K562 (cell line): ENCODE data around the gene DAB1. TPM values are rescaled to one million over a fixed set of nuclear protein-coding genes. Genes with fewer than 3 reads are reported as not detected.

Source experiments
- ATAC-seq: fragments of 200-7000 bp; cut with Tn5 transposase; 3 replicates; pipeline ENCODE4 v1.9.1; 2020; ENCODE audit warnings: moderate library complexity
- BruUV-seq: library from RNA; stranded (reverse); fragments of 400-500 nt; replicated peaks from 2 replicates; lab custom pipeline; 2021; lab: Mats Ljungman, UMichigan
- CTCF ChIA-PET: fragments of 300-600 bp; formaldehyde crosslinking; extraction: SDS; loops from one replicate; lab custom pipeline; 2021; ENCODE audit warnings: low intra/inter-chr PET ratio; lab: Yijun Ruan, JAX
- POLR2A ChIA-PET: fragments of 300-600, 350-650 bp; sonication (Branson Sonifier 250); formaldehyde crosslinking; extraction: SDS; loops from one replicate; lab custom pipeline; 2021; ENCODE audit warnings: antibody characterized with exemption, inconsistent platforms; lab: Yijun Ruan, JAX
- DNase-seq, 4 experiments: peaks; one replicate each; pipeline versions ENCODE4 v3.0.0 to v3.0.0-alpha.2; 2011 to 2018; ENCODE audit warnings: low spot score in 3 of 4, mixed read lengths in 3 of 4; ENCODE audit errors: extremely low read depth in 1 of 4
- FAIRE-seq: peaks from 2 replicates; lab custom pipeline; 2011; peaks lifted over from hg19 to GRCh38; lab: Jason Lieb, UNC
- H2AFZ ChIP-seq: 2 replicates; pipeline ENCODE4 v1.6.0; 2011; ENCODE audit warnings: low read depth, low read length, control low read depth, inconsistent platforms
- H3K27ac ChIP-seq: fragments of 200-600 bp; 3 replicates; pipeline ENCODE4 v1.8.0; 2011; ENCODE audit warnings: low read depth, mild to moderate bottlenecking, control low read depth, inconsistent platforms, low read length, moderate library complexity, mixed read lengths; ENCODE audit errors: extremely low read depth
- H3K27me3 ChIP-seq, 2 experiments: fragments of 300-600 bp in 1 of 2; 2 replicates in 1 of 2; 3 replicates in 1 of 2; pipeline versions ENCODE4 v1.6.0 to v1.8.0; 2011; ENCODE audit warnings: inconsistent platforms in 2 of 2, low read length in 2 of 2, mild to moderate bottlenecking in 1 of 2, mixed read lengths in 1 of 2, moderate library complexity in 1 of 2; ENCODE audit not compliant: control insufficient read depth in 2 of 2, insufficient read depth in 2 of 2
- H3K36me3 ChIP-seq: fragments of 300-600 bp; 3 replicates; pipeline ENCODE4 v1.8.0; 2011; ENCODE audit warnings: mild to moderate bottlenecking, low read length, inconsistent platforms; ENCODE audit not compliant: control insufficient read depth, insufficient read depth
- H3K4me1 ChIP-seq, 2 experiments: fragments of 200-600 bp in 1 of 2; replicated peaks in 1 of 2; 2 replicates in 1 of 2; 3 replicates in 1 of 2; pipeline versions ENCODE4 v1.5.1 to v1.8.0; 2011; ENCODE audit warnings: inconsistent platforms in 2 of 2, low read length in 2 of 2, mild to moderate bottlenecking in 1 of 2, mixed read lengths in 1 of 2, moderate library complexity in 1 of 2; ENCODE audit not compliant: control insufficient read depth in 2 of 2, insufficient read depth in 2 of 2
- H3K4me2 ChIP-seq: 2 replicates; pipeline ENCODE4 v1.6.1; 2011; ENCODE audit warnings: low read length, control low read depth, inconsistent platforms, mixed read lengths; ENCODE audit not compliant: insufficient read depth
- H3K4me3 ChIP-seq: fragments of 200-600 bp; sonication (generic), shearing (Covaris generic); 2 replicates; pipeline ENCODE4 v1.5.1; 2016; ENCODE audit warnings: control low read depth, inconsistent platforms
- H3K79me2 ChIP-seq: fragments of 200-600 bp; 3 replicates; pipeline ENCODE4 v1.8.0; 2011; ENCODE audit warnings: low read length, inconsistent platforms; ENCODE audit not compliant: control insufficient read depth, insufficient read depth
- H3K9ac ChIP-seq, 2 experiments: 2 replicates each; pipeline versions ENCODE4 v1.6.0 to v1.6.1; 2011; ENCODE audit warnings: low read depth in 2 of 2, low read length in 2 of 2, control low read depth in 1 of 2, inconsistent platforms in 1 of 2, mild to moderate bottlenecking in 1 of 2, mixed read lengths in 1 of 2; ENCODE audit not compliant: insufficient read depth in 1 of 2
- H3K9me1 ChIP-seq: one replicate; pipeline ENCODE4 v1.6.0; 2011; ENCODE audit warnings: inconsistent platforms, mild to moderate bottlenecking, low read length, moderate library complexity; ENCODE audit not compliant: control insufficient read depth, insufficient read depth
- H3K9me3 ChIP-seq: replicated peaks from 2 replicates; pipeline ENCODE4 v1.5.1; 2011; ENCODE audit warnings: low read depth, low read length, inconsistent platforms; ENCODE audit not compliant: control insufficient read depth, insufficient read depth
- H4K20me1 ChIP-seq: replicated peaks from 2 replicates; pipeline ENCODE4 v1.6.1; 2011; ENCODE audit warnings: low read length, inconsistent platforms, mixed read lengths; ENCODE audit not compliant: control insufficient read depth, insufficient read depth
- DACH1 ChIP-seq: fragments of 450-650 bp; IDR thresholded peaks from 2 replicates; pipeline ENCODE4 v1.6.1; 2018; ENCODE audit not compliant: partially characterized antibody
- E2F5 ChIP-seq: sonication (generic); formaldehyde crosslinking; IDR thresholded peaks from 2 replicates; pipeline ENCODE4 v1.8.0; 2022; ENCODE audit warnings: mild to moderate bottlenecking, missing genetic modification reagents
- LARP7 ChIP-seq: fragments of 450-650 bp; IDR thresholded peaks from 2 replicates; pipeline ENCODE4 v1.6.1; 2016
- MTA1 ChIP-seq: fragments of 450-650 bp; IDR thresholded peaks from 2 replicates; pipeline ENCODE4 v1.6.1; 2017; ENCODE audit warnings: borderline replicate concordance
- MXD1 ChIP-seq: fragments of 250-450 bp; sonication (Bioruptor Pico); IDR thresholded peaks from 2 replicates; pipeline ENCODE4 v1.8.0; 2021; ENCODE audit warnings: borderline replicate concordance, mild to moderate bottlenecking, moderate library complexity; ENCODE audit not compliant: poor library complexity, severe bottlenecking
- PTBP1 ChIP-seq: fragments of 200-400 bp; formaldehyde crosslinking; IDR thresholded peaks from 2 replicates; pipeline ENCODE4 v1.6.1; 2017; ENCODE audit warnings: low read depth, low read length
- SMAD4 ChIP-seq: fragments of 250-450 bp; sonication (Bioruptor Pico); conservative IDR thresholded peaks from 2 replicates; pipeline ENCODE4 v1.8.0; 2021; ENCODE audit warnings: inconsistent platforms, mild to moderate bottlenecking, moderate library complexity
- SNRNP70 ChIP-seq: fragments of 200-400 bp; formaldehyde crosslinking; optimal IDR thresholded peaks from 2 replicates; pipeline ENCODE3; 2017; ENCODE audit warnings: low read depth, low read length
- TRIM25 ChIP-seq: fragments of 450-650 bp; IDR thresholded peaks from 2 replicates; pipeline ENCODE4 v1.7.0; 2016; ENCODE audit warnings: borderline replicate concordance
- ZNF133 ChIP-seq: fragments of 250-450 bp; sonication (Bioruptor Pico); IDR thresholded peaks from 2 replicates; pipeline ENCODE4 v1.4.0; 2020; ENCODE audit warnings: mild to moderate bottlenecking
- ZNF324 ChIP-seq: fragments of 250-450 bp; sonication (Bioruptor Pico); IDR thresholded peaks from 2 replicates; pipeline ENCODE4 v1.4.0; 2020; ENCODE audit warnings: mild to moderate bottlenecking
- WGBS: fragments of 100-300 bp; shearing (Covaris generic); methylation state at CpG from one replicate; pipeline ENCODE4 v1.1.6; 2016; ENCODE audit warnings: low coverage, mixed read lengths; ENCODE audit not compliant: insufficient coverage; ENCODE audit errors: missing lambda C conversion rate; 5-methylcytosine and 5-hydroxymethylcytosine counted together
- in situ Hi-C: fragments of 300-500 bp; cut with MboI; formaldehyde crosslinking; loops from 4 replicates; pipeline ENCODE4 v1.15.0; 2018; ENCODE audit warnings: inconsistent platforms, mixed read lengths
- intact Hi-C: fragments of 100-400 bp; cut with micrococcal nuclease; formaldehyde crosslinking; loops from 2 replicates; pipeline ENCODE4 v1.14.2; 2022
- polyA plus RNA-seq, 8 experiments: library from polyadenylated mRNA; depleted of rRNA in 4 of 8; stranded (reverse) in 5 of 8; unstranded in 3 of 8; fragments of >200 nt; fragmentation: Nextera tagmentation in 2 of 8; fragmentation: Illumina TruSeq in 1 of 8; extraction: Ambion mirVana in 2 of 8; extraction: Trizol in 1 of 8; gene quantifications; 2 replicates each; pipeline versions ENCODE4 v1.2.1 to v1.2.3, GENCODE V29; 2011 to 2014; ENCODE audit warnings: inconsistent platforms in 1 of 8, missing spikeins in 1 of 8
- total RNA-seq, 7 experiments: library from RNA; depleted of rRNA in 6 of 7; stranded (reverse); fragments of >200 nt in 6 of 7; fragmentation: Illumina TruSeq in 2 of 7; extraction: Trizol in 2 of 7; gene quantifications; 2 replicates each; pipeline versions ENCODE4 v1.2.1 to v1.2.3, GENCODE V29; 2011 to 2021; ENCODE audit warnings: low replicate concordance in 1 of 7
- TF ChIP-seq, protein P1 (sequence below): sonication (generic); formaldehyde crosslinking; IDR thresholded peaks from 2 replicates; pipeline ENCODE4 v1.8.0; 2022; ENCODE audit warnings: mild to moderate bottlenecking, missing genetic modification reagents

Gene DAB1
- total and polyA plus RNA-seq, 9 of the 15 experiments (the other 6 are each of a cell fraction or from before 2014, with no cell fraction given): not detected

DNA sequence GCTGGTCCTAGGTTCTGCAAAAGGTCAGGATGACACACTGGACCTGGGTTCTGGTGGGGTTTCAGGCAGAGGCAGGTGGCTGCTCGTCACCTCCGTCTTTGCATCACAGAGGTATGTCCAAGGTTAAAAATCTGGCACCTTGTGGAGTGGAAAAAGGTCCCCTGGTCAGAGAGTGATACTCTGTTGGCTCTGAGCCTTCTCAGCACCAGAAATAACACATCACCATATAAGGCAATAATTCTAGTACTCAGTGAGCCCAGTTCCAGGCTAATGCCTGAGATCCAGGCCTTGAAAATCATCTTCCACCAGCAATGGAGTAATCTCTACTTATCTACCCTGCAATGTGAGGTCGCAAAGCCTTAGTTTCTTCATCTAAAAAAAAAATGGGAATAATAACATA, 330.7 kb downstream of the DAB1 start:
- no peaks in the 10 kb centered on the region for H3K4me1 ChIP-seq
- H3K4me3 ChIP-seq: no peak overlapping the region
- FAIRE-seq (no peak), ATAC-seq (no peak), DNase-seq (no peak)
- H3K9me3 ChIP-seq: no peaks in the 10 kb centered on the region
- H3K27ac ChIP-seq: no peak overlapping the region
- intact Hi-C loops (no loop called here), in situ Hi-C loops (no loop called here)
- no TSS peak for BruUV-seq
- H2AFZ ChIP-seq: no peak overlapping the region
- no peaks in the 10 kb centered on the region for H3K79me2 ChIP-seq
- no peaks in the 10 kb centered on the region for H3K9me1 ChIP-seq
- no peak overlapping the region for H3K4me2 ChIP-seq
- TF ChIP-seq DACH1 (no peak), MTA1 (no peak), LARP7 (no peak), SMAD4 (CRISPR knock-in tag) (no peak), PTBP1 (no peak), TRIM25 (no peak), E2F5 (CRISPR knock-in tag) (no peak), MXD1 (CRISPR knock-in tag) (no peak), ZNF324 (no peak), ZNF133 (CRISPR knock-in tag) (no peak), SNRNP70 (no peak)
- TF ChIP-seq, protein P1, sequence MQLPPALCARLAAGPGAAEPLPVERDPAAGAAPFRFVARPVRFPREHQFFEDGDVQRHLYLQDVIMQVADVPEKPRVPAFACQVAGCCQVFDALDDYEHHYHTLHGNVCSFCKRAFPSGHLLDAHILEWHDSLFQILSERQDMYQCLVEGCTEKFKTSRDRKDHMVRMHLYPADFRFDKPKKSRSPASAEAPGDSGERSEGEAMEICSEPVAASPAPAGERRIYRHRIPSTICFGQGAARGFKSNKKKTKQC (CRISPR knock-in tag): no peak
- no peaks in the 10 kb centered on the region for H3K27me3 ChIP-seq
- ChIA-PET POLR2A (no interaction called here), CTCF (no interaction called here)
- no peak overlapping the region for H3K9ac ChIP-seq
- 3% methylated on average over 3 of the region's 3 CpGs for WGBS
- H3K36me3 ChIP-seq: no peaks in the 10 kb centered on the region
- H4K20me1 ChIP-seq: no peaks in the 10 kb centered on the region; the same call in 1 of the 2 replicates
